Measurements from ENCODE around the gene DYSF. TPM values are rescaled to one million over a fixed set of nuclear protein-coding genes. Genes with fewer than 3 reads are reported as not detected.

The DYSF gene
- total and polyA plus RNA-seq, 9 donors, result 2.3 to 16.5 (median 5.1) TPM

DNA sequence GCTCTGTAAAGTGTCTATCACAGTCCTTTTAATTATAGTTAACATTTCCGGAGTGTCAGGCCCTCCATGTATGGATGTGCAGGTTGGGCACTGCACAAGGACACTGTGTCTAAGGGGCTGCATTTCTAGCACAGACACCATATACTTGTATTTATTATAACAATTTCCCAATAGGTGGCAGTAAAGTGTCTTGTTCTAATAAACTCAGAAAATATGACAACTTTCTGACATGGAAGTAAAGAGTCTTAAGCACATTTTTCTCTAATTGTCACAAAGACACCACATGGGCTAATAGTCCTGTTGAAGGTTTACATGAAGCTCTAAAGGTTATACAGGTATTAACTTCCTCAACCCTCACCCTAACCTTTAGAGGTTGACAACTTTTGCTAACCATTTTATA, 156.6 kb downstream of the DYSF start:
- no peak overlapping the region for H3K27ac ChIP-seq
- no peaks in the 10 kb centered on the region for H3K9me3 ChIP-seq
- no peak overlapping the region for H3K4me3 ChIP-seq
- intact Hi-C loops (cut with DNase I), result loop anchor here in 1 of 4 donors (10.0 kb wide), 1 partner anchor 545 kb away; no protein-coding TSS in a partner anchor
- no peaks in the 10 kb centered on the region for H3K27me3 ChIP-seq
- no peaks in the 10 kb centered on the region for H3K36me3 ChIP-seq
- 36 to 83% (median 78%) methylated on average over 1 of the region's 1 CpG for WGBS, 3 donors
- H3K4me1 ChIP-seq (ENCODE audit: insufficient read depth), result peaks cover 3% of the 10 kb centered on the region
- DNase-seq, result peak in 1 of 5 donors; percentile 4
- TF ChIP-seq POLR2A (IDR thresholded peaks at IDR 0.05) (no peak), EP300 (IDR thresholded peaks at IDR 0.05) (no peak)
- TF ChIP-seq, protein P1, sequence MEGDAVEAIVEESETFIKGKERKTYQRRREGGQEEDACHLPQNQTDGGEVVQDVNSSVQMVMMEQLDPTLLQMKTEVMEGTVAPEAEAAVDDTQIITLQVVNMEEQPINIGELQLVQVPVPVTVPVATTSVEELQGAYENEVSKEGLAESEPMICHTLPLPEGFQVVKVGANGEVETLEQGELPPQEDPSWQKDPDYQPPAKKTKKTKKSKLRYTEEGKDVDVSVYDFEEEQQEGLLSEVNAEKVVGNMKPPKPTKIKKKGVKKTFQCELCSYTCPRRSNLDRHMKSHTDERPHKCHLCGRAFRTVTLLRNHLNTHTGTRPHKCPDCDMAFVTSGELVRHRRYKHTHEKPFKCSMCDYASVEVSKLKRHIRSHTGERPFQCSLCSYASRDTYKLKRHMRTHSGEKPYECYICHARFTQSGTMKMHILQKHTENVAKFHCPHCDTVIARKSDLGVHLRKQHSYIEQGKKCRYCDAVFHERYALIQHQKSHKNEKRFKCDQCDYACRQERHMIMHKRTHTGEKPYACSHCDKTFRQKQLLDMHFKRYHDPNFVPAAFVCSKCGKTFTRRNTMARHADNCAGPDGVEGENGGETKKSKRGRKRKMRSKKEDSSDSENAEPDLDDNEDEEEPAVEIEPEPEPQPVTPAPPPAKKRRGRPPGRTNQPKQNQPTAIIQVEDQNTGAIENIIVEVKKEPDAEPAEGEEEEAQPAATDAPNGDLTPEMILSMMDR (IDR thresholded peaks at IDR 0.05), result no peak

DNA sequence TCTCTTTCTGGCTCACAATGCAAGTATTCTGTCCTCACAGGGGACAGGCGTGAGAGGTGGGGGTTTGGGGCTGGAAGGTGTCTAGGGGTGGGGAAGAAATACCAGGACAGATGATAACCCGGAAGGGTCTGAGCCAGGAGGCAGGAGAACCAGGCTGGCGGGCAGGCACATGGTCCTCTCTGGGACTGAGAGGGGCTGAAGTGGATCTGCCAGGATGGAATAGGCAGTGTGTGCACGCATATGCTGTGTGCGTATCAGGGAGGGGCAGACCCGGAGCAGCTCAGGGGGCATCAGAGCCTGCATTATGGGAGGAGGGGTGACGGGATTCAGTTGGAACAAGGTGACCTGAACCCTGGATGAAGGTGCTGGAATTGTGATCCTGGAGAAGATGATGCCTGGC, 157.3 kb downstream of the DYSF start:
- no peak overlapping the region for H3K27ac ChIP-seq
- WGBS, 3 donors, result 90 to 91% (median 90%) methylated on average over 7 of the region's 7 CpGs
- H3K4me3 ChIP-seq, result no peak overlapping the region
- TF ChIP-seq POLR2A (IDR thresholded peaks at IDR 0.05) (no peak), EP300 (IDR thresholded peaks at IDR 0.05) (no peak)
- TF ChIP-seq, protein P1 (IDR thresholded peaks at IDR 0.05), result no peak
- peak in 3 of 5 donors; percentile 1 to 9 (median 3) for DNase-seq
- H3K4me1 ChIP-seq (ENCODE audit: insufficient read depth), result peaks cover 3% of the 10 kb centered on the region
- no peaks in the 10 kb centered on the region for H3K36me3 ChIP-seq
- H3K9me3 ChIP-seq, result no peaks in the 10 kb centered on the region
- intact Hi-C loops (cut with DNase I), result no loop called here
- H3K27me3 ChIP-seq, result no peaks in the 10 kb centered on the region

DNA sequence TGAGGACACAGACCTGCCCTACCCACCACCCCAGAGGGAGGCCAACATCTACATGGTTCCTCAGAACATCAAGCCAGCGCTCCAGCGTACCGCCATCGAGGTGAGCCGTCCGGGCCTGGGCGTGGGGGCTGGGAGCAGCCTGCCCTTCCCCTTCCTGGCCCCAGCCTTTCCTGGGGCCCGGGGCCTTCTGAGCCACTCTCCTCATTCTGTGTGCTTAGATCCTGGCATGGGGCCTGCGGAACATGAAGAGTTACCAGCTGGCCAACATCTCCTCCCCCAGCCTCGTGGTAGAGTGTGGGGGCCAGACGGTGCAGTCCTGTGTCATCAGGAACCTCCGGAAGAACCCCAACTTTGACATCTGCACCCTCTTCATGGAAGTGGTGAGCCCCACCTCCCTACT, 157.9 kb downstream of the DYSF start:
- TF ChIP-seq EP300 (IDR thresholded peaks at IDR 0.05) (no peak), POLR2A (IDR thresholded peaks at IDR 0.05) (no peak)
- TF ChIP-seq, protein P1 (IDR thresholded peaks at IDR 0.05), result no peak
- Histone ChIP-seq H3K9me3 (no peaks in the 10 kb centered on the region), H3K4me3 (no peak overlapping the region), H3K27me3 (no peaks in the 10 kb centered on the region), H3K36me3 (no peaks in the 10 kb centered on the region), H3K4me1 (ENCODE audit: insufficient read depth) (peaks cover 3% of the 10 kb centered on the region), H3K27ac (no peak overlapping the region)
- peak in 2 of 5 donors; percentile 3 to 21 for DNase-seq
- WGBS, 3 donors, result 85 to 93% (median 91%) methylated on average over 12 of the region's 12 CpGs
- intact Hi-C loops (cut with DNase I), result no loop called here

DNA sequence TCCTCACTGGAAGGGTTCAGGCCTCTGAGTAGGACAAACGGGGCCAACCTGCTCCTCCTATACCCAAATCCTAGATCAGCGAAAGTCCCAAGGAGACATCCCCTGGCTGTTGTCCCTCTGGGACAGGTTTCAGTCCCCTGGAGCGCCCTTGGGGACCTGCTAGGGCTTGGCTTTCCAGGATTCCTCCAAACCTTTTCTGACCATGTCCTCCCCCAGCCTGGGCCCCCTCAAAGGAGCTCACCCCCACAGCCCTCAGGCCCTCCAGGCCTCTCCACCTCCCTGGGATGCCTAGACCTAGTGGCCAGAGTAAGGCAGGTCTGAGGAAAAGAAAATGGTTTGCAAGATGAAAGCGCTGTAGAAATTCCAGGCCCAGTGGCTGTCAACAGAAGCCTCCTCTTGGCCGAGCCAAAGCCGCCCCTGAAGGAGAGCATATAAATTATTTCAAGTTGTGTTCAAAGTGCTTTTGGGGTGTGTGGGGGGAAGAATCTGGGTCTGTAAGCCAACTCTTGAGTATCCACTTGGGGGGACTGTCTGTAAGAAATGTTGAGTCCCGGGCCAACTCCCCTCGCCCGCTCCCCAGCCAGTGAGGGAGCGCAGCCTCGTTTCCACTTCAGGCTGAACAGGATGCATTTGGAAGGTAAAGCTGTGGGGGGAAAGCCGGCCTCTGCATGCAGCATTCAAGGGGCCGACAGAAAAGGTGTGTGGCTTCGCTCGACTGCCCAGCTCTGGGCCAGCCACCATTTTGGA, 158.6 kb downstream of the DYSF start:
- DNase-seq, result peak in 2 of 5 donors; percentile 4 to 7
- TF ChIP-seq EP300 (IDR thresholded peaks at IDR 0.05) (no peak), POLR2A (IDR thresholded peaks at IDR 0.05) (no peak)
- TF ChIP-seq, protein P1 (IDR thresholded peaks at IDR 0.05), result no peak
- Histone ChIP-seq H3K36me3 (no peaks in the 10 kb centered on the region), H3K4me1 (ENCODE audit: insufficient read depth) (peaks cover 3% of the 10 kb centered on the region), H3K27me3 (no peaks in the 10 kb centered on the region), H3K9me3 (no peaks in the 10 kb centered on the region), H3K4me3 (no peak overlapping the region), H3K27ac (no peak overlapping the region)
- WGBS, 3 donors, result 95 to 98% (median 96%) methylated on average over 15 of the region's 15 CpGs
- intact Hi-C loops (cut with DNase I), result no loop called here
